Osteoblast (primary cell): ENCODE data around the gene SORBS1. TPM values are rescaled to one million over a fixed set of nuclear protein-coding genes. Genes with fewer than 3 reads are reported as not detected.

Experiments
- DNase-seq: peaks from one replicate; pipeline ENCODE4 v3.0.0; 2011; ENCODE audit warnings: low spot score, mixed read lengths; ENCODE audit not compliant: insufficient read length; ENCODE audit errors: missing footprints
- H2AFZ ChIP-seq: 2 replicates; pipeline ENCODE4 v1.6.0; 2011; ENCODE audit warnings: mild to moderate bottlenecking, low read length
- H3K27ac ChIP-seq: 2 replicates; pipeline ENCODE4 v1.5.1; 2011; ENCODE audit warnings: mild to moderate bottlenecking, low read depth, low read length, moderate library complexity
- H3K27me3 ChIP-seq: 2 replicates; pipeline ENCODE4 v1.6.0; 2012; ENCODE audit warnings: mild to moderate bottlenecking, control low read depth, inconsistent platforms, low read length, moderate library complexity; ENCODE audit not compliant: insufficient read depth
- H3K36me3 ChIP-seq: 2 replicates; pipeline ENCODE4 v1.5.1; 2011; ENCODE audit warnings: mild to moderate bottlenecking, low read length, control low read depth, moderate library complexity; ENCODE audit not compliant: insufficient read depth
- H3K4me1 ChIP-seq: 2 replicates; pipeline ENCODE4 v1.5.1; 2011; ENCODE audit warnings: mild to moderate bottlenecking, low read length, control low read depth, moderate library complexity; ENCODE audit not compliant: insufficient read depth
- H3K4me2 ChIP-seq: 2 replicates; pipeline ENCODE4 v1.6.0; 2011; ENCODE audit warnings: mild to moderate bottlenecking, low read length; ENCODE audit not compliant: insufficient read depth
- H3K4me3 ChIP-seq: fragments of 200-600 bp; sonication (generic); 3 replicates; pipeline ENCODE4 v1.5.1; 2012; ENCODE audit warnings: mild to moderate bottlenecking, low read length, inconsistent platforms; ENCODE audit not compliant: insufficient read depth
- H3K79me2 ChIP-seq: 2 replicates; pipeline ENCODE4 v1.6.0; 2012; ENCODE audit warnings: mild to moderate bottlenecking, low read length, control low read depth, inconsistent platforms; ENCODE audit not compliant: insufficient read depth
- H3K9me3 ChIP-seq: 2 replicates; pipeline ENCODE4 v1.5.1; 2011; ENCODE audit warnings: low read depth, low read length, control low read depth
- H4K20me1 ChIP-seq: 2 replicates; pipeline ENCODE4 v1.6.0; 2012; ENCODE audit warnings: mild to moderate bottlenecking, low read length, control low read depth; ENCODE audit not compliant: insufficient read depth
- total RNA-seq: library from RNA; depleted of rRNA; stranded (reverse); fragments of >200 nt; gene quantifications from 2 replicates; pipeline ENCODE4 v1.2.3, GENCODE V29; 2012
- TF ChIP-seq, protein P1 (sequence below): IDR thresholded peaks from 2 replicates; pipeline ENCODE4 v1.5.1; 2011; ENCODE audit warnings: mild to moderate bottlenecking, low read depth, low read length, moderate library complexity; ENCODE audit errors: extremely low read depth

Gene SORBS1
- total RNA-seq, 1 donor = 0.72 TPM

DNA sequence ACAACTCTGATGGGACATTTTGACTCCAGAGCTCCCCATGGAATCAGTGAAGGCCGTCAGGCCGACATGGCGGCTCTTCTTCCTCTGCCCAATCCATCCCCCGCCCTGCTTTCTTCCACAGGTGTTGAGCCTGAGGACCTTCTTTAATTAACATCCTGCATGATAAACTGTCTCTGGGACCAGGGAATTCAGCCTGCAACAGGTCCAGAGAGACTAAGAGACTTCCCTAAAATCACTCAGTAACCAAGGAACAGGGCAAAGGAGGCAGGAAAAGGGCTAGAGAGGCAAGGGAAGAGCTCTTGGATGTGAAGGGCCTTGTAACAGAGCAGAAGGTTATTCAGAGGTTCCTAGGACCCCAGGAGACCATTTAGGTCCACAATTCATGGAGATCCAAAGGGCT, 264.4 kb downstream of the SORBS1 start:
- TF ChIP-seq, protein P1, sequence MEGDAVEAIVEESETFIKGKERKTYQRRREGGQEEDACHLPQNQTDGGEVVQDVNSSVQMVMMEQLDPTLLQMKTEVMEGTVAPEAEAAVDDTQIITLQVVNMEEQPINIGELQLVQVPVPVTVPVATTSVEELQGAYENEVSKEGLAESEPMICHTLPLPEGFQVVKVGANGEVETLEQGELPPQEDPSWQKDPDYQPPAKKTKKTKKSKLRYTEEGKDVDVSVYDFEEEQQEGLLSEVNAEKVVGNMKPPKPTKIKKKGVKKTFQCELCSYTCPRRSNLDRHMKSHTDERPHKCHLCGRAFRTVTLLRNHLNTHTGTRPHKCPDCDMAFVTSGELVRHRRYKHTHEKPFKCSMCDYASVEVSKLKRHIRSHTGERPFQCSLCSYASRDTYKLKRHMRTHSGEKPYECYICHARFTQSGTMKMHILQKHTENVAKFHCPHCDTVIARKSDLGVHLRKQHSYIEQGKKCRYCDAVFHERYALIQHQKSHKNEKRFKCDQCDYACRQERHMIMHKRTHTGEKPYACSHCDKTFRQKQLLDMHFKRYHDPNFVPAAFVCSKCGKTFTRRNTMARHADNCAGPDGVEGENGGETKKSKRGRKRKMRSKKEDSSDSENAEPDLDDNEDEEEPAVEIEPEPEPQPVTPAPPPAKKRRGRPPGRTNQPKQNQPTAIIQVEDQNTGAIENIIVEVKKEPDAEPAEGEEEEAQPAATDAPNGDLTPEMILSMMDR = no peak
- Histone ChIP-seq H3K4me3 (no peak overlapping the region), H3K4me2 (no peak overlapping the region), H4K20me1 (no peaks in the 10 kb centered on the region), H3K4me1 (peaks cover 7% of the 10 kb centered on the region), H3K27me3 (no peaks in the 10 kb centered on the region), H3K36me3 (no peaks in the 10 kb centered on the region), H3K9me3 (no peaks in the 10 kb centered on the region), H2AFZ (no peak overlapping the region), H3K27ac (no peak overlapping the region), H3K79me2 (no peaks in the 10 kb centered on the region)
- no peak for DNase-seq

DNA sequence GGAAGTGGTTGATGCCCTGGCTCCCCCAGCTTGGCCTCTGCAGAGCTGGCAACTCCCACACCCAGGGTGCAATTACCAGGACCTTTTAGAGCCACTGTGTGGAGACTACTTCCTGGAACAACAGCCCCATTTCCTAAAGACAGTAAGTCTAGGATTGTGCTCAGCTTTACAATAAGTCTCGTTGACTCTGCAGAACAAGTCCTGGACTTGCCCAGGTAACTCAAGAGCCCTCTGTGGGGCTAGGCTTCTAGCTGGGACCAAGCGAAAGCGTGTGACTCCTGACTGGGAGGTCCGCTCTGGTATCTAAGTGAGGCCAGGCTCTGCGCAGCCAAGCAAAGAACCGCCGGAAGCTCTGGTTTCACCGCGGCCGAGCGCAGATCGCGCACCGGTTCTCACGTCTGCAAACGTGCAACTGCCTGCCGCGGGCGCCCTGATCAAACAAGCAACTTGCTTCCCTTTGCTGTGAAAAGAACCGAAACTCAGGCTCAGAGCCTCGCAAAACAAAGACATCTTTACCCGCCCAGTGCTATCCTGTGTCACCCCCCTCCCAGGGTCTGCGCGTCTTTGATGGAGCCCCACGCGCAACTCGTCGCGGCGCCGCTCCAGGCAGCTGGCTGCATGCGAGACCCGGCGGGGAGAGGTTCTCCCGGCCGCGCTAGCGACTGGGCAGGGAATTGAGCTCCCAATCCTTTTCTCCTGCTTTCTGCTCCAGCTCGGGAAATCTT, 266.0 kb downstream of the SORBS1 start:
- Histone ChIP-seq H3K79me2 (peaks cover 2% of the 10 kb centered on the region), H3K4me1 (peaks cover 7% of the 10 kb centered on the region), H3K4me3 (peak overlapping the region; percentile 72), H3K4me2 (peak overlapping the region; percentile 92), H3K36me3 (no peaks in the 10 kb centered on the region), H3K27ac (no peak overlapping the region), H3K27me3 (no peaks in the 10 kb centered on the region), H3K9me3 (no peaks in the 10 kb centered on the region), H2AFZ (peak overlapping the region; percentile 92), H4K20me1 (no peaks in the 10 kb centered on the region)
- TF ChIP-seq, protein P1 = no peak
- DNase-seq = peak; percentile 78

DNA sequence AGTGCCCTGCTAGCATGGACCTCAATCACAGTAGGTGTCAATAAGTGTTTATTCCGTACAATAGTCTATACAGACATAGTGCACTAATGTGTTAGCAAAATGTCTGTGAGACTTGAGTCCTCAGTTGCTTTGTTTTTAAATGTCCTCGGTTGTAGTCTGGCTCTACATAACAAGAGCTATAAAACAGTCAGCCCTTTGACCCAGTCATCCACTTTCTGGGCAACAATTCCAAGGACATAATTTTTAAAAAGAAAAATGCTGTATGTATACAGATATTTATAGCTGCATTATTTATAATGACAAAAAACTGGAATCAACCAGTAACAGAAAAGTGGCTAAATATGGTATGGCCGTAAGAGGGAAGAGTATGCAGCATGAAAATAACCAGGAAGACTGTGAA, 267.5 kb downstream of the SORBS1 start:
- TF ChIP-seq, protein P1 = no peak
- H3K36me3 ChIP-seq = no peaks in the 10 kb centered on the region
- peaks cover 15% of the 10 kb centered on the region for H3K79me2 ChIP-seq
- no peak for DNase-seq
- peaks cover 19% of the 10 kb centered on the region for H3K4me1 ChIP-seq
- no peak overlapping the region for H3K4me3 ChIP-seq
- H3K9me3 ChIP-seq = no peaks in the 10 kb centered on the region
- no peak overlapping the region for H3K27ac ChIP-seq
- H2AFZ ChIP-seq = no peak overlapping the region
- H3K4me2 ChIP-seq = no peak overlapping the region
- no peaks in the 10 kb centered on the region for H4K20me1 ChIP-seq
- H3K27me3 ChIP-seq = no peaks in the 10 kb centered on the region

DNA sequence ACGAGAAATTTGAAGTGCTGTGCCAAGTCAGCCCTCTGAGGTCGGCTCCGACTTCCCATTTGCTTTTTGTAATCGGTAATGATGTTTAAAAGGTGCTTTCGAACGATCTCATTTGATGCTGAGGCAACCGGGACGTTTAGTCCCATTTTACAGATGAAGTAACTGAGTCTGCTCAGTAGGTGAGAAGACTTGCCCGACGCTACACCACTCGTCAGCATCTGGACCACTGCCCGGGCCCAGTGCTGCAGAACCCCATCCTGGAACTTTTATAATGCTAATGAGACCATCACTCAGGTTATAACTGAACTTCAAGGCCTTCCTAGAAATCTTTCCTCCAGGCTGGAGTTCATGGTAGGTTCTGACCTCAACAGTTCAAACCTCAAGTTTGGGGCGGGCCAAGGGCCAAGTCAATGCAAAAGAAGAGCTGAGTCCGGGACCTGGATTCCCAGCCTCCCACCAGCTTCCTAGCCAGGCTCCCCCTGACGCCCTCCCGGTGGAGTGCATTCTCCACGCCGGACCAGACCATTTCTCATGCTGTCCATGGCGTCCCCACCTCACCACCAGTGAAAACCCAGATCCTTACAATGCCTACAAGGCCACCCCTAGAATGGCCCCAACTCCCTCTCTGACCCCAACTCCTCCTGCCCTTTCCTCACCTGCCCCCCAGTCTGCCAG, 269.7 kb downstream of the SORBS1 start:
- Histone ChIP-seq H3K27me3 (no peaks in the 10 kb centered on the region), H3K4me1 (peaks cover 32% of the 10 kb centered on the region), H3K4me3 (peak overlapping the region; percentile 85), H2AFZ (peak overlapping the region; percentile 72), H4K20me1 (no peaks in the 10 kb centered on the region), H3K27ac (no peak overlapping the region), H3K79me2 (peaks cover 29% of the 10 kb centered on the region), H3K36me3 (no peaks in the 10 kb centered on the region), H3K9me3 (no peaks in the 10 kb centered on the region), H3K4me2 (peak overlapping the region; percentile 79)
- TF ChIP-seq, protein P1 = no peak
- DNase-seq = no peak
